Activated CD8-positive, alpha-beta memory T cell treated with anti-CD3 and anti-CD28 coated beads for 4 hours (primary cell): Measurements from ENCODE around the gene NELFE.
"Not testable (repeated sequence)": the region's sequence is repeated elsewhere in the genome, so short reads cannot be mapped to it uniquely, and the experiment has no call there.

ENCODE experiments used
- DNase-seq, 2 donors: peaks; one replicate each; pipeline ENCODE4 v3.0.0-alpha.2; 2020; ENCODE audit warnings: low read depth in 2 of 2

NELFE gene

GRCh38 chr6:31919624-31920303, 39.0 kb downstream of the NELFE start:
- no peak for DNase-seq

- no peak for DNase-seq
These were observed 40.6 kb downstream of the NELFE start for GRCh38 chr6:31918069-31918720.

GRCh38 chr6:31915756-31916155, 43.0 kb downstream of the NELFE start:
- DNase-seq: no peak

GRCh38 chr6:31915351-31915750, 43.4 kb downstream of the NELFE start:
- no peak for DNase-seq

- no peak for DNase-seq
These were observed 46.8 kb downstream of the NELFE start for GRCh38 chr6:31911826-31912585.

- DNase-seq: not testable (repeated sequence)
These were observed 49.5 kb downstream of the NELFE start for GRCh38 chr6:31909298-31909697.

- no peak for DNase-seq
These were observed 50.0 kb downstream of the NELFE start for GRCh38 chr6:31908791-31909190.

GRCh38 chr6:31908255-31908654, 50.5 kb downstream of the NELFE start:
- not testable (repeated sequence) for DNase-seq

GRCh38 chr6:31907158-31907813, 51.5 kb downstream of the NELFE start:
- no peak for DNase-seq

GRCh38 chr6:31906727-31907126, 52.0 kb downstream of the NELFE start:
- DNase-seq: not testable (repeated sequence)

GRCh38 chr6:31906122-31906521, 52.6 kb downstream of the NELFE start:
- no peak for DNase-seq

GRCh38 chr6:31905041-31905440, 53.7 kb downstream of the NELFE start:
- DNase-seq: no peak

GRCh38 chr6:31903957-31904356, 54.8 kb downstream of the NELFE start:
- no peak for DNase-seq
